ENCODE data around the gene TEX53.

DNA sequence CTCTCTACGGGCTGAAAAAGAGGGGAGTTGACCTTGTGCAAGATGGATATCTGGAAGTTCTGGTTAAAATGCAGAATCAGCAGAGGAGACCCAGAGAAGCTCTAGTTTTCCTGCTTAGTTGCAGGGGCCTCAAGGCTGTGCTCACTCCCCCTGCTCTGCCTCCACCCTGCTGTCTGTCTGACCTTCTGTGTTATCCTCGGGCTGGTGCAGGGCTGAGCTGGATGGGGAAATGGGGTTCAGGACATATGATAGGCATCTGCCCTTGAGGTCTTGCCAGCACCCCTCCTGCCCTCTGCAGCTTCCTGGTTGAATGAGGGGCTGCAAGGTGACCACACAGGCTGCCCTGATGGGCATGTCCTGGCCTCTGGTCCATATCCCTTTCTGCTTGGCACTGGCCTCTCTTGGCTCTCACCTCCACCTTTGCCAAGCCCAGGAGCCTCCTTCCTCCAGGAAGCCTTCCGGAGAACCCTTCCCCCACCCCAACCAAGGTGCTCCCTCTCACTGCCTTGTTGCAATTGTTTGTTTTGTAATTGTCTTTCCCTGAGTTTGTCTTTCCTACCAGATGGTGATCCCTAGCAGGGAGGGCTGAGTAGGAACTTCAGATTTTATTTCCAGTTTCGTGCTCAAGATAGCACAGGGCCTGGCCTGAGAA is 45.2 kb downstream of the TEX53 start:
- no peak for TF ChIP-seq GATA3 (IDR thresholded peaks at IDR 0.05; ENCODE audit: low read depth, low read length)
- no peak for TF ChIP-seq GATA2 (IDR thresholded peaks at IDR 0.05; ENCODE audit: low read depth, low read length)
